Measurements from ENCODE around the gene TMEM266.
A peak's percentile ranks its signal among the peaks of the same experiment; 100 is the strongest.

Gene TMEM266

DNA sequence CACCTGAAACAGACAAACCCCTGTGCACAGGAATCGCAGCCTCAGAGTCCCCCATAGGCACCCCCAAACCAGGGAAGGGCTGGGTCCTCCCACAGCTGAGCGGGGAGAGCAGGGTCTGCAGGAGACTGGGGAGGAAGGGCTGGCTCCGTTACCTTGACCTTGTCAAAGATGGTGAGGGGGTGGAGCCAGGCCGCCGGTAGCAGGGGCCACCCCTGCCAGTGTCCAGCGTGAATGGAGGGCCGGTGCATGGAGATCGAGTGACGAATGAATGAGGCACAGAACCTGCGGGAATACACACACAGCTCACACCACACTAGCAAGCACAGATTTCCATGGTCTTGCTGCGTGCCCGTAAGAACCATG is 102.2 kb downstream of the TMEM266 start:
- DNase-seq (ENCODE audit: low spot score) = no peak

DNA sequence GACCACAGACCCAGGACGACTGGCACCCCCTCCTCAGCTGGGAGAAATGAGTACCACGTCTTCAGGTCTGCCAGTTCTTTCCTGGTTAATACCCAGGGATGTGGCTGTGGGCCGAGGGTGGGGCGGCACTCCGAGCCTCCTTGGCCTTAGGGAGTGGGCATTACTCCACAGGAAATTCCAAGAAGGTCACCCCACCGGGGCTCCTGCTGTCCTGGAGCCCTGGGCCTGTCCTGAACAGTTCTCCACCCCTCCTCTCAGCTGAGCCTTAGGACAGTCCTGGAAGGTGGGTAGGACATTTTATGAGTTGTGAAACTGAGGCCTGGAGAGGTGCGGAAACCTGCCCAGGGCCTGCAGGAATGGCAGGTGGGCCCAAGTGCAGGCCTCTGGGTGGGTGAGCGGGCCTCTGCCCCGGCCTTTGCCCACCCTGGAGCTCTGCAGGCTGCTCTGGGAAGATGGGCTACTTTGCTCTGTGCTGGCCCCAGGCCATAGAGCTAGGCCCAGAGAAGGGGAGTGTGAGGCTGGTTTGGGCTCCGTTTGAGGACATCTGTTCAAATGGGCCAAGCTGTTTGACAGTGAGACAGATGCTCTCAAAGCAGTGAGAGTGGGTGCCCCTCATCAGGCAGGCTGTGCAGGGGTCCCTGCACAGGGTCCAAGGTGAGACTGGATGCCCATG is 103.1 kb downstream of the TMEM266 start:
- DNase-seq (ENCODE audit: low spot score) = no peak

DNA sequence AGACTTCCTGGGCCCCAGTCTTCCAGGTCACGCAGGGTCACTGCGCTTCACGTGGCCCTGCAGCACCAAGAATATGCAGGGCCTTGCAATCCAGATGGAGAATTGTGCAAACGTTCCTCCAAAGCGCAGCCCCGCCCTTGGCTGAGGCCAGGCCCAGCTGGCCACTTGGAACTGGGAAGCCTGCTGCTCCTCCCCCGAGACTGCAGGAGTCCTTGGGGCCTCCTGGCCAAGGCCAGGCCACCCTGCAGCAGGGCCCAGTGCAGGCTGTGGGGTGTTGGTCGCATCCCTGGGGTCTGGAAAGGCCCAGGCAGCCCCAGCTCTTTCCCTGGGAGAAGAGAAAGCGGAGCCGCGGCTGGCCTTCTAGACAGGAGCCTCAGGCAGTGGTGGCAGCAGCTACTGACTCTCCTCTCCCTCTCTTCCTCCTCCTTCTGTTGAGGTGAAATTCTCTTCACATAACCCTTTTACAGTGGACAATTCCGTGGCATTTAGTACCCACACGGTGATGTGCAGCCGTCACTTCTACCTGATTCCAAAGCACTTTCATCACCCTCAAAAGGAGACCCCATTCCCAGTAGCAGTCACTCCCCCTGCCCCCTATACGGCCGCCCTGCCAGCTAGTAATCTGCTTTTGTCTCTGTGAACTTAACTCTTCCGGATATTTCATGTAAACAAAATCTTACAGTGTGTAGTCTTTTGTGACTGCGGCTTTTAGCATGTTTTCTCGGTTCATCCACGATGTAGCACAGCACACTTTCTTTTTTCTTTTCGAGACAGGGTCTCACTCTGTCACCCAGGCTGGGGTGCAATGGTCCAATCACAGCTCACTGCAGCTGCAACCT is 103.9 kb downstream of the TMEM266 start:
- DNase-seq (ENCODE audit: low spot score) = peak; percentile 84

DNA sequence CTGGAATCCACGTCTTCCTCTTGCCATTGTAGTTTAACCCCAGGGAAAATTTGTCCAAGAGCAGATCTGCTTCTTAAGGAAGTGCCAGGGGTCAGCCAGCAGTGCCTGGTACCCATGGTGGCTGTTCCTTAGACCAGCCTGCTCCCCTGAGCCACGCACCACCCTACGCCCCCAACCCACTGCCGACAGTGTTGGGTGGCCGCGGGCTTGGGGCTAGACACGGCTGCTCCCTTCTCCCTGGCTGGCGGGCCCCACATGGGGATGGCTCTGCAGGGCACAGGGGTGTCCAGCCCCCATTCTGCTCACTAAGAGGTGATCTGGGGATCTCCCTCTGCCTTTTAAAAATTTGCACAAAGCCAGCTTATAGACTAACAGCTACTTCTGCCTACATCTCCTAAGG is 104.8 kb downstream of the TMEM266 start:
- no peak for DNase-seq (ENCODE audit: low spot score)

DNA sequence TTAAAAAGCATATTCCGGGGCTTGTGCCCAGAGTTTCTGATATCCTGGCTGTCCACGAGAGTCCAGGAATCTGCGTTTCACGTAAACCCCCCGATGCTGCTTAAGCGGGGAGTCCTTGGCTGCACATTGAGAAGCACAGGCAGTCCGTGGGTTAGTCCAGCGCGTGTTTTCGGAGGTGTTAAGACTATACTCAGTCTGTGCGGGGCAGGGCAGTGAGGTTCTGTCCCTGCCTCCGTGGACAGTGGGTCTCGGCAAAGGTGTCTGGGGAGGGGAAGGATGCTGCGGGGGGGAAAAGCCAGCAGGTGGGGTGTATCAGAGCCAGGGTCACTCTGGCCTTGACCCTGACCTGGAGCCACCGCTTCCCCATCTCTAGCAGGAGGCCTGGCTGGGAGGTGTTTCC is 106.2 kb downstream of the TMEM266 start:
- DNase-seq (ENCODE audit: low spot score) = no peak

DNA sequence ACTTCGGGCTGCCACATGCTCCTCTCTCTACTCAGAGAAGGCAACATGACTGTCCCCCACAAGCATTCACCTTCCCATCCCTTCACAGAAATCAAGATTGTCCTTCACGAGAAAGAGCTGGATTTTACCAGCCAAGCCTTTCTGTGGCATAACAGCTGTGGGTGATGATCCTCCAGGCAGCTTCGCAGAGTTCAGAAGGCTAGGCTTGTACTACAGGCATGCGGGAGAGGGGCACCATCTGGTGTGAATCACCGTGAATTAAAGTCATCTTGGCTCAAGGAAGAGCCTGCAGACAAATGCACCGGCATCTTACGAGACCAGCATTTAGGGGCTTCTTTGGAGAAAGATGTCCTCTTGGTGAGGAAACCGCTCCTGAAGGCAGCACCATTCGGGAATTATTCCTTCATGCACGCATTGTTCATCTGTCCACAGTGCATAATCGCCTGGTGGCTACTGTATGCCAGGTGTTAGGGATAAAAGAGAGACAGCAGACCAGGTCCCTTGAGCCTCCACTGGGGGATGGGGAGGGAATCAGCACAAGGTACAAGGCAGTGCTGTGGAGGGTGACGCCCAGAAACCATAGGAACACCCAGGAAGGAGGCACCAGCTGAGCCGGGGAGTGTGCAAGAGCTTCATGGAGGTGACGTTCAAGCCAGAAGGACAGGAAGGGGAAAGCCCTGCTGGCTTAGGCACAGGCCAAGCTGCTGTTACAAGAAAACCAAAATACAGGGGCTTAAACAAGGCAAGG is 108.6 kb downstream of the TMEM266 start:
- no peak for DNase-seq (ENCODE audit: low spot score)

DNA sequence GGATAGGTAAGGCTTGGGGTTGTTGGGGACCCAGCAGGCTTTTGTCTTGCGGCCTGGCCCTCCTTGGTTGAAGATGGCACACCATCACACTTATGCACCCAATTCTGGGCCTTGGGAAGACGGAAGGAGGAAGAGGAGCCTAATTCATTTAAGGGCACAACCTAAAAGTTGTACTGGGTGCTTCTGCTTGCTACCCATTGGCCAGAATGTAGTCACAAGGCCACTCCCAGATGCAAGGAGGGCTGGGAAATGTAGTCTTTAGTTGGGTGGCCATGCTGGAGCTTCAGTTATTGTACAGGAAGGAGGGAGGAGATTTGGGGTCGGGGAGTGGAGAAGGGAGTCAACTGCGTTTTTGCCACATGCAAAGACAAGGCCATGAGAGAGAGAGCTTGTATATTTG is 109.2 kb downstream of the TMEM266 start:
- DNase-seq (ENCODE audit: low spot score) = peak; percentile 39

DNA sequence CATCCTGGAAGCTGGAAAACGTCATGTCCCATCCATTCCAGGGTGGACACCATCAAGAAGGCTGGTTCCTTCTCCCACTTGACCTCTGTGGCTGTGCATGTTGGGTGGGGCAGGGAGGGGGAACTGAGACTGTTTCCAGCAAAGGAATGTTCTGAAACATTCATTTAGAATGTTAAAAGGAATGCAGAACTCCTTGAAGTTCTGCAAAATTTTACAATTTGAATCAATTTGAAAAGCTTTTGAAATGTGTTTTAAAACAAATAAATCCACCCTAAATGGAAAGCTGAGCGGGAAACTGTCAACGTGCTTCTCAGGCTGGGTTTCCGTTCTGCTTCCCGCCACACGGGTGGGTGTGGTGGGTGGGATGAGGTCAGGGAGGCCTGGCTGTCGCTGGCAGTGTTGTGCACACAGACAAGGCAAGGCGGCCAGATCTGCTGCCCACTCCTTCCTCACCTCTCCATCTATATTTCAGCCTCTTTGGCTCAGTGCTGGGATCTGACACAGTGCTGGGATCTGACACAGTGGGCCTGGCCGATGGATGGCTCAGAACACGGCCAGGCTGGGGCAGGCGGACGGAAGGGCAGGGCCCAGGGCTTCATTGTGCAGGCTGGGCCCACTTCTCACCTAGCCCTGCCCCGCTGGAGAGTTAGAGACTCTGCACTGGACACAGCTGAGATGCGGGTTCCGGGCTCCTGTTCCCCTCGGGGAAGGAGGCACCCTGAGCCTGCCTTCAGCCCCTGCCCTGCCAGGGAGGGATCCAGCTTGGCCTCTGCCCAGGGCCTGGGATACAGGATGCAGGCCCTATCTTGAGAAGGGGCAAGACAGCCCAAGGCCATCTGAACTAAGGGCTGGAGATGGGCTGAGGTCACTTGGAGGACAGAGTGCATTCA is 110.4 kb downstream of the TMEM266 start:
- peak; percentile 37 for DNase-seq (ENCODE audit: low spot score)

DNA sequence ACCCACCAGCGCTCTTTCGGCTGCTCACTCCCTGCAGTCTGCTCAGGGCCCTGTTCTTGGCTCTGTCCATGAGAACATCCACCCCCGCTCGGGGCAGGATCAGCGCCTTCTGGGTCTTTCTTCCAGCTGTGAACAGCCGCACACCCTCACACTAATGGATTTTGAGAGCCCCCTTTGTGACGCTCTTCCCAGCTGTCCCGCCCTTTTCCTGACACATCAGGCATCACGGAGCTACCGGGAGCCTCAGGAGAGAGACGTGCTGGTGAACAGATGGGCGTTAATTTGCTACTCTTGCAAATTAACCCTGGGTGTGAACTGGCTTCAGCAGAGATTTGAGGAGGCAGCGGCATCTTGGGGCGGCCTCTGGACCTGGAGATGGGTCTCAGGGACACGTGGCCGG is 113.0 kb downstream of the TMEM266 start:
- no peak for DNase-seq (ENCODE audit: low spot score)

DNA sequence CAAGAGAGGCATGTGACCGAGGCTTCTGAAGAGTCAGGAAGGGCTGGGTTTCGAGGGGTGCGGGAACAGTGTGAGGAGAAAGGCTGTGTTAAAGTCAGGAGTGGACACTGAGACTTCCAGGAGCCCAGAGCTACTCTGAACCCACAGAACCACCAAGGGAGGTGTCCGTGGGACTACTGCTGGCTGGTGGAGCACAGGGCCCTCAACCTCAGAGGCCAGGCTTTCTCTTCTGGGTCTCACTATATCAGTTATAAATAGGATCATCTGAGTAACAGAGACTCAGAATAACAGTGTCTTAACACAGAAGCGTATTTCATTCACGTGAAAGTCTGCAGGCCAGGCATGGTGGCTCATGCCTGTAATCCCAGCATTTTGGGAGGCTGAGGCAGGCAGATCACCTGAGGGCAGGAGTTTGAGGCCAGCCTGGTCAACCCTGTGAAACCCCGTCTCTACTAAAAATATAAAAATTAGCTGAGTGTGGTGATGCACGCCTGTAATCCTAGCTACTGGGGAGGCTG is 113.6 kb downstream of the TMEM266 start:
- no peak for DNase-seq (ENCODE audit: low spot score)

DNA sequence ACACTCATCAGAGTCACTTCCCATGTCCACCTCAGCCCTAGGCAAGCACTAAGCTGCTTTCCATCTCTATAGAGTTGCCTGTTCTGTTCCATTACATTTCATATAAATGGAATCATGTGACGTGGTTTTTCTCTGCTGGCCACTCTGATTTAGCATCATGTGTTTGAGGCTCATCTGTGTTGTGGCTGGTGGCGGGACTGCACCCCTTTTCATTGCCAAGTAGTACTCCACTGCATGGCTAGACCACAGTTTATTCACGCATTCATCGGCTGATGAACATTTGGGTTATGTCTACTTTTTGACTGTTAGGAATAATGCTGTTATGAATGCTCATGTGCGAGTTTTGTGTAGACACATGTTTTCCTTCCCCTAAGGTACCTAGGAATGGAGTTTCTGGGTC is 114.9 kb downstream of the TMEM266 start:
- DNase-seq (ENCODE audit: low spot score) = no peak

DNA sequence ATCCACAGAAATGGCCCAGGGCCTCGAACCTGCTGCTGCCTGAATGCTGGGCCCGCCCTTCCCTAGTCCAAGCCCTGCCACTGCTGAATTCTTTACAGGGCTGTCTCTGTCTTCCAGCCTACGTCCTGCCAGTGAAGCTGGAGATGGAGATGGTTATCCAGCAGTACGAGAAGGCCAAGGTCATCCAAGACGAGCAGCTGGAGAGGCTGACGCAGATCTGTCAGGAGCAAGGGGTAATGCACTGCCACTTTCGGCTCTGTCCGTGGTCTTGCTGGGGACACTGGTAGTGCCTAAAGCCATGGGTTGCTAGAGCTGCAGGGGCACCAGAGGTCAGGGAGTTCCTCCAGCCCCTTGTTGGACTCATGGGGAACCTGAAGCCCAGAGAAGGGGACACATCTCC is 115.7 kb downstream of the TMEM266 start:
- DNase-seq (ENCODE audit: low spot score) = no peak

DNA sequence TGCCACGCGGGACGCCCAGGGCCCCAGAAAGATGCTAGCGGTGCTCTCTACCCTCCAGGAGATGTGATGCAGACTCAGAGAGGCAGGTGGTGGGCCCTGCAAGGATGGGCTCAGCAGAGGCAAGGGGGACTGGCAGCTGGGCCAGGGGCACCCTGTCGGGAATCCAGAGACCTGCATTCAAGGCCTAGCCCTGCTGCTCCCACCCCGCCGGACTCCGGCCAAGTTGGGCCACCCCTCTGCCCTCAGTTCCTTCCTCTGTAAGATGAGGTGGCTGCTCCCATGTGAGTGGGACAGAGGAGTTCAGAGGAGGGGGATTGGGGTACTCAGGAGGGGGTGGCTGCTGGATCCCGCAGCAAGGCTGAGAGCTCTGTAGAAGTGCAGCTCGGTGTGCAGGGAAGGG is 116.3 kb downstream of the TMEM266 start:
- DNase-seq (ENCODE audit: low spot score) = no peak

DNA sequence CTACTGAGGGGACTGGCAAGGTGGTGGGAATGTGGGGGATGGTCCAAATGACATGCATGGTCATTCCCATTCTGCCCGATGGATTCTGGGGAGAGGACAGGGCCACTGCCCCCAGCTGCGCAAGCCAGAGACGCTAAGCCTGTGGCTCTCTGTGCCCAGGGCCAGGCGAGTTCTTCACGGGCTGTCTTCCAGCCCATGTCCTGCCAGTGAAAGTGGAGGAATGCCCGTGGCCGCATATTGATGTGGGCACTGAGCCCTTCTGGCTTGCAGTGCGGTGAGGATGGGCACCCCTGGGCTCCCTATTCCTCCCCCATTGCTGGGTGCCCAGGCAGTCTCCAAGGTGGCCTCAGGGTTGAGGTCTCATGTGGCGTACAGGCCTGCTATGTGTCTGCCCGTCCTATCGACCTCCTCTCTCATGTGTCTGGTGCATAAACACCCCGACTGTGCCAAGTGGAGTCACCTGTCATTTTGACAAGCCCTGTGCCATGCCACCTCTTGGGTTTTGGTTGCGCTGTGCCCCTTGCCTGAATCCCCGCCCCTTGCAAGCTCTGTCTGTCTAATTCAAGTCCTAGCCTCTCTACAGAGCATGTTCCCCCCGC is 116.8 kb downstream of the TMEM266 start:
- no peak for DNase-seq (ENCODE audit: low spot score)

DNA sequence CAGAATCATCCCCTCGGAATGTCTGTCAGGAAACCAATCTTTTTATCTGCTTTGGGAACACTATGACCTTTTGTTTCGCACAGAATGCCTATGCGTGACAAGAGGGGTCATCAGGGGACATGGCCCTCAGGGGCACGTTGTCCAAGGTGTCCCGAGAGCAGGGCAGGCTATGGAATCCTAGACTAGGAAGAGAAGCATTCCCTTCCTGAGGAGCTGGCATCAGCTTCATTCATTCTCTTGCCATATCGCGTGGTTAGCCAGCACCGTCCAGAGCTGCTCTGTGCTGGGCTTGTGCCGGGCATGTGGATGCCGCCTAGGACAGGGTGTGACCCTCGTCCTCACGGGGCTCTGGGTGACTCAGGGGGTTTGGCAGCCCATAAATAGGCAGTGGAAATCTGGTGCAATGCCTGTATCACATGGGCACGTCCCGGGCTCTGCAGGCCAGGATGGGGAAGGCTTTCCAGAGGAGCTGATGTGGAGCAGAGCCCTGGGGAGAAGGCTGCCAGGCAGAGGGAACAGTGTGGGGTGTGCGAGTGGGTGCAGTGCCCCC is 117.8 kb downstream of the TMEM266 start:
- DNase-seq (ENCODE audit: low spot score) = peak; percentile 82

DNA sequence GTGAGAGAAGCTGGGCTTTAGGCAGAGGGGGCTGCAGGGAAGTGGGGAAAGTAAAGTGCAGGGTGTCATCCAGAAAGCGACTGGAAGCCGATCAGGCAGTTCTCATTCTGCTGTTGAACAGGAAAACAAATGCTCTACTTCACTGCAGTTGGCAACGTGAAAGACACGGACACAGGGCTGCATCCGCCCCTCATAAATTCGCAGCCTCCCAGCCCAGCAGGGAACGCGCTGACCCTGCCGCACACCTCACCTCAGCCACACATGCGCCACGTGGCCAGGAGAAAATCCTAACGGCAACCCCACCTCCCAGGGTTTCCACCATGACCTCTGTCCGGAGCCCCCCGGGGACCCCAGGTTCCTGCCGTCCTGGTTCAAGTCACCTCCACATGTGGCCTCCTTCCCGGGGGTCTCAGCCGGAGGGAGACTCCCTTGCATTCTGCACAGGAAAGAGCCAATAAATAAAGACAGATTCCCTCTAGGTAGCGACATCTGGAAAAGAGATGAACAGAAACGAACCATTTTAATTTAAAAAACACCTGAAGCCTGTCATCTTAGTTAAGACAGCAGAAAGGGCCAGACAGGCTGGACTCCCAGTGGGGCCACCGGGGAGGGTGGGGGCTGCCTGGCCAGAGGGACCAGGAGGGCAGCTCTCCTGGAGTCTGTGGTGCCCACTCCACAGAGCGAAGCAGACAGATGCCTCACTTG is 118.7 kb downstream of the TMEM266 start:
- DNase-seq (ENCODE audit: low spot score) = no peak

DNA sequence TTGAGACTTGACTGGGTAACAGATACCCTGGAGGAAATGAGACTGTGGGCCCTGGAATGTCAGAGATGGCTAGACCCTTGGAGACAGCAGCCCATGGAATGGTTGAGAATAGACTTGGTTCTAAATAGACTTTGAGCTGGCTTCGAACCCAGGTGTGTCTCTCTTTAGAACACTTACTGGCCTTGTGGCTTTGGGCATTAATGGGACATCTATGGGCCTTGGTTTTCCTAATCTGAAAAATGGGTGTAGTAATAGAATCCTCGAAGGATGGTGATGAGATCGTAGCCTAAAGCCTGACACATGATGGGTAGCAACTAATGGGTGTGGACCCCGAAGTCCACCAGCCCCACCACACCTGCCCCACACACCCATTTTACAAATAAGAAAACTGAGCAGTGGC is 119.2 kb downstream of the TMEM266 start:
- no peak for DNase-seq (ENCODE audit: low spot score)

DNA sequence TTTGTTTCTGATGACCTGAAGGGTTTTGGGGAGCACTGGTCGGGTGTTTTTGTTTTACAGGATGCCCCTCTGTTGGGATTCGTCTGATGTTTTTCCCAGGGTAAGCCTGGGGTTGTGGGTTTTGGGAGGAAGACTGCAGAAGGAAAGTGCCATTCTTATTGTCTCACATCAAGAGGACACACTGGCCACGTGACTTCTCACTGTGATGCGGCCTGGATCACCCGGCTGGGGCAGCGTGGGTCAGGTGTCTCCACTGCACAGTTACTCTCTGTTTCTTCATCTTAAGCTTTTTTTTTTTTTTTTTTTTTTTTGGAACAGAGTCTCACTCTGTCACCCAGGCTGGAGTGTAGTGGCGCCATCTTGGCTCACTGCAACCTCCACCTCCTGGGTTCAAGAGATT is 120.5 kb downstream of the TMEM266 start:
- DNase-seq (ENCODE audit: low spot score) = no peak

DNA sequence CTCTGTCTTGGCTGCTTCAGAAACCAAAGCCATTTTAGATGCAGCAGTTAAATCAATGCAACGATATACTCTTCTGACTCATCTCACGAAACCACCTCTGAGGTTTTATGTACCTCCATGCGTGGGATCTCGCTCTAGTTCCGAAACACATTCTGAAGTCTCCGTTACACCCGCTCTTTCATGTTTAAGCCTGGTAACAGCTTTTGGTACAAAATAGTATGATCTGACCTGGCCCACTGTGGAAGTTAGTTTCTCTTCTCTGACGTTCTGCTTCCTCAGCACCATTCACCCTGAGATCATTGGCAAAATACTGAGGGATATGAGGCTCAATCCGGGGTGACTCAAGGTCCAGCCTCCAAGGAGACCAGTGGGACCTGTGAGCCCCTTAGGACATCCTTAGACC is 121.9 kb downstream of the TMEM266 start:
- no peak for DNase-seq (ENCODE audit: low spot score)

DNA sequence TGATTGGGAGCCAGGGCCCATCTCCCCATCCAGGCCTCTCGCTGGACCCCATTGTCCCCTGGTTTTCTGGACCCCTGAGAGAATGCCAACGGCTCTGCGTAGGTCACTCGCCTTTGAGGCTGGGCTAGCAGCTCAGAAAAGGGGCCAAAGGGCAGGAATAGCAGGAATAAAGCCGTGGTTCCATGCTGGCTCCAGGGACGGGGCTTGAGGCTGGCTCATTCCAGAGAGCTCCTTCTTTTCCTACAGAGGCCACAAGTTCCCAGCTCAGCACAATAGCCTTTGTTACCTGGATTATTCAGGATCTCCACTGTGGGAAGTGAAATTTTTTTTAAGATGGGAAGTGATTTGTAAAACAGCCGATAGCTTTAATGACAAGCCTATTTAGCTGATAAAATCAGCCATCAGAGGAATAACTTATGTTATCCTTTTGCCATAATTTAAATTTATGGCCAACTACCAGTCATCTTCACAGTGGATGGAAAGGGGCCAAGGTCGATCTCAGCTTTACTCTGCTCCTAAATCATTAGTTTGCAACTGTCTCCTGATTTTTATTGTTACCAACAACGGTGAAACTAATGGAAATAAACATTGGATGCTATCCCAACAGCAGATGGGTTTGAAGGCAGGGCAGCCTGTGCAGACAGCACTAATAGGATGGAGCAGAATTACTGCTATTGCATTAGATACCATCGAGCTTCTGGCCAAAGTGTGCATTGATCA is 124.3 kb downstream of the TMEM266 start:
- DNase-seq (ENCODE audit: low spot score) = no peak

All from AG08396 (cell line).